Measurements from ENCODE around the gene GALR3. TPM values are rescaled to one million over a fixed set of nuclear protein-coding genes. Genes with fewer than 3 reads are reported as not detected.

The GALR3 gene
- total and polyA plus RNA-seq, 8 donors, result not detected

DNA sequence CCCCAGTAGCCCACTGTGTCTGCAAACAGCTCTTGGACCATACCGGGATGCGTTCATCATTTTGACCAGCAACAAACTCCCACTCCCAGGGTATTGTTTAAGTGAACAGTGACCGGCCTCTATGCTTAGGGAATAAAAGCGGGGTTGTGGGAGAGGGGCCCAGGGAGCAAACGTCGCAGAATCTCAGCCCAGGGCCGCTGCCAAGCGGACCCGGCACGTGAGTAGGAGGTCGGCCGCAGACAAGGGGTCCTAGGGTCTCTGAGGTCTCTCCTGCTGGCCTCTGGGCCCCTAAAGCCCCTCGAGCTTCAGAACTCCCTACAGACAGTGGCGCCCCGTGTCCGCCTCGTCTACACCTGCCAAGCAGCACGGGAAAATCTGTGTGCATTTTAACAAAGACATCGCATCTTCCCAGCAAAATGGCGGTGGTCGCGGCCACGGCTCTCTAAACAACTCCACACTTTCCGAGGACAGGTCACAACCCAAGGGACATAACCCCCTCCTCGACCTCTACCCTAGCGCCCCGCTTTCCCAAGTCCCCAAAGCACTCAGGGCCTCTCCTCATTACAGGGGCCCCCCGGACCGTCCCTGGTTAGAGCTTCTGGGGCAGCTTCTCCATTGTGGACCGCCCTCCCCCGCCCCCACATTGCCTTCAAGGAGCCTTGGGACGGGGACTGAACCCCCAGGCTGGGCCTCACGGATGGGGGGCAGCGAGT lies 19.4 kb upstream of the GALR3 start:
- Histone ChIP-seq H3K36me3 (no peaks in the 10 kb centered on the region), H3K4me1 (peaks cover 15 to 65% of the 10 kb centered on the region in 2 donors), H3K27ac (no peak overlapping the region), H3K4me3 (no peak overlapping the region), H3K27me3 (peaks cover 0 to 69% of the 10 kb centered on the region in 2 donors), H3K9me3 (no peaks in the 10 kb centered on the region)
- DNase-seq, result no peak
- ATAC-seq, result no peak
- intact Hi-C loops (cut with DNase I), result no loop called here
- TF ChIP-seq, protein P1, sequence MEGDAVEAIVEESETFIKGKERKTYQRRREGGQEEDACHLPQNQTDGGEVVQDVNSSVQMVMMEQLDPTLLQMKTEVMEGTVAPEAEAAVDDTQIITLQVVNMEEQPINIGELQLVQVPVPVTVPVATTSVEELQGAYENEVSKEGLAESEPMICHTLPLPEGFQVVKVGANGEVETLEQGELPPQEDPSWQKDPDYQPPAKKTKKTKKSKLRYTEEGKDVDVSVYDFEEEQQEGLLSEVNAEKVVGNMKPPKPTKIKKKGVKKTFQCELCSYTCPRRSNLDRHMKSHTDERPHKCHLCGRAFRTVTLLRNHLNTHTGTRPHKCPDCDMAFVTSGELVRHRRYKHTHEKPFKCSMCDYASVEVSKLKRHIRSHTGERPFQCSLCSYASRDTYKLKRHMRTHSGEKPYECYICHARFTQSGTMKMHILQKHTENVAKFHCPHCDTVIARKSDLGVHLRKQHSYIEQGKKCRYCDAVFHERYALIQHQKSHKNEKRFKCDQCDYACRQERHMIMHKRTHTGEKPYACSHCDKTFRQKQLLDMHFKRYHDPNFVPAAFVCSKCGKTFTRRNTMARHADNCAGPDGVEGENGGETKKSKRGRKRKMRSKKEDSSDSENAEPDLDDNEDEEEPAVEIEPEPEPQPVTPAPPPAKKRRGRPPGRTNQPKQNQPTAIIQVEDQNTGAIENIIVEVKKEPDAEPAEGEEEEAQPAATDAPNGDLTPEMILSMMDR (IDR thresholded peaks at IDR 0.05), result no peak

DNA sequence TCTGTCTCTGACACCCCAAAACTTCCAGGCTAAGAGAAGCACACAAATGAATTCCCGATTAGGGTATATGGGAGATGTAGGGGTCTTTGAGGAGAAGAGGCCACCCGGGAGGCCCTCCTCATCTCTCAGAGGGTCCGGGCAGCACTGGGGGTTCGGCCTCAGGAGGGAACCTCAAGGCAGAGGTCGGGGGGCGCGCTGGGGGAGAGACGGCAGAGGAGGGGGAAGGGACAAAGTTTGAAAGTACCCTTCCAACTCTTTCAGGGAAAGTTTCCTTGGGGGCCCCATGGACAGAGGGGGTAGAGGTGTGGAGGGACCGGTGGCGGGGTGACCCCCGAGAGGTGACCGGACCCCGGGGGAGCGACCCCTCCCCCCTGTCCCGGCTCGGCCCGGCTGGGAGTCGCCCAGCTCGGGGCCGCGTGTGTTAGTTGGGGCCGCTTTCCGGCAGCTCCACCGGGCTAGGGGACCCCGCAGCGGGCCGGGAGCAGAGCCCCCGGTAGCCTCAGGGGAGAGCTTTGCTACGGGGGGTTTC lies 18.8 kb upstream of the GALR3 start:
- TF ChIP-seq, protein P1 (IDR thresholded peaks at IDR 0.05), result no peak
- ATAC-seq, result no peak
- no peaks in the 10 kb centered on the region for H3K36me3 ChIP-seq
- peak overlapping the region; percentile 78 to 84 for H3K27ac ChIP-seq
- H3K27me3 ChIP-seq, result peaks cover 0 to 69% of the 10 kb centered on the region in 2 donors
- peak overlapping the region; percentile 56 to 59 for H3K4me3 ChIP-seq
- H3K9me3 ChIP-seq, result no peaks in the 10 kb centered on the region
- H3K4me1 ChIP-seq, result peaks cover 15 to 69% of the 10 kb centered on the region in 2 donors
- intact Hi-C loops (cut with DNase I), result no loop called here
- peak in 1 of 4 donors; percentile 24 for DNase-seq

DNA sequence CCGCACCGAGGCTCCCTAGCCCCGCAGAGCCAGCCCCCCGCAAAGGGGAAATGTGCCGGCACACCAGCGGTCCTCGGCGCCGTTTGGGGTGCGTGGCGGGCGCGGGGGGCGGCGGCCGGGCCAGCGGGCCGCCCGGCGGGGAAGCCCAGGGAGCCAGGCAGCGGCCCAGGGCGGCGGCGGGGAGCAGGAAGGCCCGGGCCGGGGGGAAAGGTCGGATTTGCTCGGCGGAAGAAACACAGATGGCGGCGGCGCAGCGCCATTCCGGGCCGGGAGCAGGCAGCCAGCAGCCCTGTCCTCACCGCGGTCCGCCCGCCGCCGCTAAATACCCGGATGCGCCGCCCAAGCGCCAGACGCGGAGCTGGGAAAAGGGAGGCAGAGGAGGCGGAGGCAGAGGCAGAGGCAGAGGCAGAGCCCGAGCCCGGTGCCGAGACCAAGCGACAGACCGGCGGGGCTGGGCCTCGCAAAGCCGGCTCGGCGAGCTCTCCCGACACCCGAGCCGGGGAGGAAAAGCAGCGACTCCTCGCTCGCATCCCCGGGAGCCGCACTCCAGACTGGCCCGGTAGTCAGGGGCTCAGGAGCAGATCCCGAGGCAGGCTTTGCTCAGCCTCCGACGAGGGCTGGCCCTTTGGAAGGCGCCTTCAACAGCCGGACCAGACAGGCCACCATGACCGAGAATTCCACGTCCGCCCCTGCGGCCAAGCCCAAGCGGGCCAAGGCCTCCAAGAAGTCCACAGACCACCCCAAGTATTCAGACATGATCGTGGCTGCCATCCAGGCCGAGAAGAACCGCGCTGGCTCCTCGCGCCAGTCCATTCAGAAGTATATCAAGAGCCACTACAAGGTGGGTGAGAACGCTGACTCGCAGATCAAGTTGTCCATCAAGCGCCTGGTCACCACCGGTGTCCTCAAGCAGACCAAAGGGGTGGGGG lies 18.0 kb upstream of the GALR3 start:
- TF ChIP-seq, protein P1 (IDR thresholded peaks at IDR 0.05), result no peak
- Histone ChIP-seq H3K36me3 (no peaks in the 10 kb centered on the region), H3K4me1 (peaks cover 15 to 69% of the 10 kb centered on the region in 2 donors), H3K27me3 (peaks cover 0 to 69% of the 10 kb centered on the region in 2 donors), H3K9me3 (no peaks in the 10 kb centered on the region), H3K4me3 (peak overlapping the region; percentile 56 to 59), H3K27ac (peak overlapping the region; percentile 78 to 84)
- peak; percentile 60 for ATAC-seq
- intact Hi-C loops (cut with DNase I), result no loop called here
- DNase-seq, result peak; percentile 89 to 96 (median 92)

DNA sequence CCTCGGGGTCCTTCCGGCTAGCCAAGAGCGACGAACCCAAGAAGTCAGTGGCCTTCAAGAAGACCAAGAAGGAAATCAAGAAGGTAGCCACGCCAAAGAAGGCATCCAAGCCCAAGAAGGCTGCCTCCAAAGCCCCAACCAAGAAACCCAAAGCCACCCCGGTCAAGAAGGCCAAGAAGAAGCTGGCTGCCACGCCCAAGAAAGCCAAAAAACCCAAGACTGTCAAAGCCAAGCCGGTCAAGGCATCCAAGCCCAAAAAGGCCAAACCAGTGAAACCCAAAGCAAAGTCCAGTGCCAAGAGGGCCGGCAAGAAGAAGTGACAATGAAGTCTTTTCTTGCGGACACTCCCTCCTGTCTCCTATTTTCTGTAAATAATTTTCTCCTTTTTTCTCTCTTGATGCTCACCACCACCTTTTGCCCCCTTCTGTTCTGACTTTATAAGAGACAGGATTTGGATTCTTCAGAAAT lies 17.3 kb upstream of the GALR3 start:
- Histone ChIP-seq H3K27me3 (peaks cover 0 to 69% of the 10 kb centered on the region in 2 donors), H3K4me1 (peaks cover 15 to 69% of the 10 kb centered on the region in 2 donors), H3K36me3 (no peaks in the 10 kb centered on the region), H3K9me3 (no peaks in the 10 kb centered on the region), H3K27ac (peak overlapping the region; percentile 78 to 84), H3K4me3 (peak overlapping the region; percentile 56 to 59)
- intact Hi-C loops (cut with DNase I), result no loop called here
- ATAC-seq, result no peak
- no peak for DNase-seq
- TF ChIP-seq, protein P1 (IDR thresholded peaks at IDR 0.05), result no peak
